Endothelial cell (in vitro differentiated cells): Measurements from ENCODE around the gene EGFL8. TPM values are rescaled to one million over a fixed set of nuclear protein-coding genes. Genes with fewer than 3 reads are reported as not detected.

Source experiments
- DNase-seq: peaks from one replicate; pipeline ENCODE4 v3.0.0; 2021; ENCODE audit warnings: low spot score
- H3K27ac Mint-ChIP-seq: one replicate; pipeline ENCODE4 v1.8.0; 2021; ENCODE audit warnings: mixed read lengths, inconsistent platforms; ENCODE audit not compliant: unreplicated experiment
- H3K27me3 Mint-ChIP-seq: one replicate; pipeline ENCODE4 v1.8.0; 2021; ENCODE audit warnings: mild to moderate bottlenecking, moderate library complexity, mixed read lengths, inconsistent platforms; ENCODE audit not compliant: unreplicated experiment
- H3K36me3 Mint-ChIP-seq: one replicate; pipeline ENCODE4 v1.8.0; 2021; ENCODE audit warnings: mild to moderate bottlenecking, low read depth, mixed read lengths, inconsistent platforms; ENCODE audit not compliant: unreplicated experiment
- H3K4me1 Mint-ChIP-seq: one replicate; pipeline ENCODE4 v1.8.0; 2021; ENCODE audit warnings: mild to moderate bottlenecking, mixed read lengths, inconsistent platforms; ENCODE audit not compliant: unreplicated experiment
- H3K4me3 Mint-ChIP-seq: one replicate; pipeline ENCODE4 v1.8.0; 2021; ENCODE audit warnings: mild to moderate bottlenecking, mixed read lengths, inconsistent platforms; ENCODE audit not compliant: unreplicated experiment
- H3K9me3 Mint-ChIP-seq: one replicate; pipeline ENCODE4 v1.8.0; 2021; ENCODE audit warnings: mixed read lengths, inconsistent platforms; ENCODE audit not compliant: unreplicated experiment
- CTCF ChIP-seq: fragments of 200-600 bp; sonication (generic); IDR thresholded peaks from one replicate; pipeline ENCODE4 v1.5.0; 2021; ENCODE audit warnings: antibody characterized with exemption; ENCODE audit not compliant: unreplicated experiment
- total RNA-seq: library from RNA; stranded (reverse); fragmentation: NEBNext Ultra II Directional; extraction: Animal tissue kit (Norgen Biotek cat#: 25700); gene quantifications from one replicate; pipeline ENCODE4 v1.2.1, GENCODE V29; 2021; ENCODE audit not compliant: unreplicated experiment

The EGFL8 gene
- total RNA-seq, 1 donor from 2014 or later: 37.4 TPM

GRCh38 chr6:32127717-32128592 is 36.4 kb upstream of the EGFL8 start, which contains the start of gene ATF6B:
ATF6B (minus strand) TSS chr6:32128246; CDS start chr6:32128207, 39 bp downstream.
- peaks cover 12% of the 10 kb centered on the region for H3K36me3 Mint-ChIP-seq
- TF ChIP-seq CTCF: no peak
- peaks cover 34% of the 10 kb centered on the region for H3K4me1 Mint-ChIP-seq
- H3K27me3 Mint-ChIP-seq: peaks cover 6% of the 10 kb centered on the region
- peak within 1 kb of the TSS; percentile 98 for H3K4me3 Mint-ChIP-seq
- H3K27ac Mint-ChIP-seq: peak within 1 kb of the TSS; percentile 97
- H3K9me3 Mint-ChIP-seq: no peaks in the 10 kb centered on the region
- DNase-seq: peak; percentile 83

GRCh38 chr6:32128751-32129296 is 35.6 kb upstream of the EGFL8 start:
- peaks cover 6% of the 10 kb centered on the region for H3K27me3 Mint-ChIP-seq
- no peak for DNase-seq
- H3K36me3 Mint-ChIP-seq: peaks cover 12% of the 10 kb centered on the region
- H3K27ac Mint-ChIP-seq: peak overlapping the region; percentile 97
- H3K9me3 Mint-ChIP-seq: no peaks in the 10 kb centered on the region
- TF ChIP-seq CTCF: no peak
- H3K4me3 Mint-ChIP-seq: peak overlapping the region; percentile 98
- peaks cover 34% of the 10 kb centered on the region for H3K4me1 Mint-ChIP-seq

GRCh38 chr6:32129297-32130088 is 34.9 kb upstream of the EGFL8 start:
- Mint-ChIP-seq H3K4me1 (peaks cover 31% of the 10 kb centered on the region), H3K9me3 (no peaks in the 10 kb centered on the region), H3K4me3 (peak overlapping the region; percentile 91), H3K27me3 (peaks cover 6% of the 10 kb centered on the region), H3K36me3 (peaks cover 7% of the 10 kb centered on the region), H3K27ac (peak overlapping the region; percentile 86)
- no peak for DNase-seq
- TF ChIP-seq CTCF: no peak

GRCh38 chr6:32131439-32131948 is 32.9 kb upstream of the EGFL8 start:
- DNase-seq: no peak
- Mint-ChIP-seq H3K27me3 (peaks cover 6% of the 10 kb centered on the region), H3K36me3 (no peaks in the 10 kb centered on the region), H3K4me1 (peaks cover 23% of the 10 kb centered on the region), H3K9me3 (no peaks in the 10 kb centered on the region), H3K4me3 (peak overlapping the region; percentile 31), H3K27ac (peak overlapping the region; percentile 20)
- no peak for TF ChIP-seq CTCF
